Tibial artery (tissue), 4 donors: ENCODE results near the gene MT1G.

Experiments used
- DNase-seq, 2 donors: peaks; one replicate each; pipeline ENCODE4 v3.0.0-alpha.2; 2019
- H3K27ac ChIP-seq, 2 donors: fragments of 200-600 bp; sonication (generic) in 1 of 2; 1 replicate in 1 of 2; 2 replicates in 1 of 2; pipeline ENCODE4 v1.5.1; 2018 to 2019; ENCODE audit warnings: mild to moderate bottlenecking in 1 of 2
- H3K27me3 ChIP-seq, 2 donors: fragments of 200-600 bp; sonication (generic) in 1 of 2; one replicate each; pipeline versions ENCODE4 v1.5.1 to v1.6.0; 2016 to 2019
- H3K36me3 ChIP-seq, 3 donors: fragments of 200-600 bp; sonication (generic) in 2 of 3; one replicate each; pipeline ENCODE4 v1.5.1; 2016 to 2019; ENCODE audit warnings: mild to moderate bottlenecking in 2 of 3
- H3K4me1 ChIP-seq, 4 donors: fragments of 200-600 bp; sonication (generic) in 2 of 4; 1 replicate in 3 of 4; 2 replicates in 1 of 4; pipeline ENCODE4 v1.5.1; 2016 to 2019
- H3K4me3 ChIP-seq, 2 donors: fragments of 200-600 bp; sonication (generic) in 1 of 2; 1 replicate in 1 of 2; 2 replicates in 1 of 2; pipeline ENCODE4 v1.5.1; 2018 to 2019; ENCODE audit warnings: mild to moderate bottlenecking in 2 of 2
- H3K9me3 ChIP-seq, 3 donors: fragments of 200-600 bp; sonication (generic) in 1 of 3; one replicate each; pipeline ENCODE4 v1.5.1; 2016 to 2019
- CTCF ChIP-seq, 2 experiments: fragments of 200-600 bp in 1 of 2; fragments of 450-650 bp in 1 of 2; IDR thresholded peaks; one replicate each; pipeline ENCODE4 v1.5.1; 2017 to 2019; ENCODE audit warnings: antibody characterized with exemption in 2 of 2, mild to moderate bottlenecking in 1 of 2, moderate library complexity in 1 of 2
- intact Hi-C: fragments of 100-400 bp; cut with DNase I; formaldehyde crosslinking; loops from one replicate; pipeline ENCODE4 v1.15.0; 2023; ENCODE audit warnings: low total_unique reads

Gene MT1G

GRCh38 chr16:56645838-56646237 is 22.0 kb downstream of the MT1G start:
- DNase-seq = no peak
- intact Hi-C loops = no loop called here
- no peaks in the 10 kb centered on the region for H3K9me3 ChIP-seq
- H3K4me1 ChIP-seq = peaks cover 0 to 13% (median 9%) of the 10 kb centered on the region in 4 donors
- TF ChIP-seq CTCF (IDR thresholded peaks at IDR 0.05) = no peak
- no peaks in the 10 kb centered on the region for H3K36me3 ChIP-seq
- H3K27me3 ChIP-seq = peaks cover 0 to 21% of the 10 kb centered on the region in 2 donors
- no peak overlapping the region for H3K27ac ChIP-seq
- no peak overlapping the region for H3K4me3 ChIP-seq

- Histone ChIP-seq H3K9me3 (no peaks in the 10 kb centered on the region), H3K27me3 (peaks cover 0 to 21% of the 10 kb centered on the region in 2 donors), H3K4me3 (no peak overlapping the region), H3K27ac (no peak overlapping the region), H3K36me3 (no peaks in the 10 kb centered on the region), H3K4me1 (peaks cover 0 to 13% (median 9%) of the 10 kb centered on the region in 4 donors)
- intact Hi-C loops = no loop called here
- no peak for TF ChIP-seq CTCF (IDR thresholded peaks at IDR 0.05)
- DNase-seq = no peak
Measured at GRCh38 chr16:56645311-56645710, 22.6 kb downstream of the MT1G start.

- Histone ChIP-seq H3K4me1 (peaks cover 0 to 19% (median 14%) of the 10 kb centered on the region in 4 donors), H3K36me3 (no peaks in the 10 kb centered on the region), H3K27me3 (peaks cover 0 to 13% of the 10 kb centered on the region in 2 donors), H3K27ac (peak overlapping the region; percentile 58 to 81), H3K4me3 (peak overlapping the region; percentile 39 to 50), H3K9me3 (no peaks in the 10 kb centered on the region)
- intact Hi-C loops = loop anchor here (5.0 kb wide), 1 partner anchor 37 kb away; the partner anchor contains the start of gene MT2A
- no peak for DNase-seq
- no peak for TF ChIP-seq CTCF (IDR thresholded peaks at IDR 0.05)
Measured at GRCh38 chr16:56643833-56644232, 24.0 kb downstream of the MT1G start.

GRCh38 chr16:56643080-56643778 is 24.6 kb downstream of the MT1G start:
- H3K9me3 ChIP-seq = no peaks in the 10 kb centered on the region
- H3K27ac ChIP-seq = peak overlapping the region; percentile 58 to 81
- intact Hi-C loops = loop anchor here (5.0 kb wide), 1 partner anchor 36 kb away; the partner anchor contains the start of gene MT2A
- peak; percentile 76 to 94 for DNase-seq
- peak; percentile 52 to 63 for TF ChIP-seq CTCF (IDR thresholded peaks at IDR 0.05)
- peak overlapping the region; percentile 39 to 50 for H3K4me3 ChIP-seq
- H3K36me3 ChIP-seq = no peaks in the 10 kb centered on the region
- H3K4me1 ChIP-seq = peaks cover 0 to 24% (median 19%) of the 10 kb centered on the region in 4 donors
- peaks cover 0 to 7% of the 10 kb centered on the region in 2 donors for H3K27me3 ChIP-seq

GRCh38 chr16:56641166-56641565 is 26.7 kb downstream of the MT1G start:
- no peak overlapping the region for H3K27ac ChIP-seq
- TF ChIP-seq CTCF (IDR thresholded peaks at IDR 0.05) = no peak
- H3K27me3 ChIP-seq = no peaks in the 10 kb centered on the region
- no peaks in the 10 kb centered on the region for H3K9me3 ChIP-seq
- H3K4me3 ChIP-seq = no peak overlapping the region
- intact Hi-C loops = loop anchor here (5.0 kb wide), 1 partner anchor 34 kb away; the partner anchor contains the start of gene MT2A
- no peaks in the 10 kb centered on the region for H3K36me3 ChIP-seq
- no peak for DNase-seq
- peaks cover 0 to 31% (median 23%) of the 10 kb centered on the region in 4 donors for H3K4me1 ChIP-seq
